ENCODE results near the gene SETBP1.

SETBP1 gene

DNA sequence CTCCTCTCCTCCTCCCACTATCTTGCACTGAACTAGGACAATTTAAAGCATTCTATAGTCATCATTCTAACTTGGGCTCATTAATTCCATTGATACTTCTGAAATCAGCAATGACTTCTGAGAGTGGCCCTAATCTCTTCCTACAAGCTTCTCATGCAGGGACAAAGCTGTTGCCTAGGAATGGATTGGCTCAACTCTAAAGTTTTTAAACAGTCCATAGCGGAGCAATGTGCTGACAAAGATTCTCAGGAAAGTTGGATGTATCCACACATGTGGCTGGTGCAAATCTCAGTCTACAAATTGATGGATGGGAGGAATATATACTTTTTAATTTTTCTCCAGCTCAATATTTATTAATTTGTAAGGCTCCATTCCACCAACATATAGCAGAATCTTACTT is 388.9 kb downstream of the SETBP1 start:
- DNase-seq (ENCODE audit: low read depth) = no peak

DNA sequence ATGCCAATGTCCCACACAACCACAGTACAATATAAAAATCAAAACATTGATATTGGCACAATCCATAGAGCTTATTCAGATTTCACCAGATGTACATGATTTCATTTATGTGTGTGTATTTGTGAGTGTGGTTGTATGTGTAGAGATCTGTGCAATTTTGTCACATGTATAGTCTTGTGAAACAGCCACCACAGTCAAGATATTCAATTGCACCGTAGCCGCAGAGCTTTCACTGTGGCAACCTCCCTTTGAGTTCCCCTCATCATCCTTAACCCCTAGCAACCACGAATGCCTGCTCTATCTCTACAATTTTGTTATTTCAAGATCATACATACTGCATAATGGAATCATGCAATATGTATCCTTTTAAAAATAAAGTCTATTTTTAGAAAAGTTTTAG is 391.3 kb downstream of the SETBP1 start:
- DNase-seq (ENCODE audit: low read depth) = no peak

DNA sequence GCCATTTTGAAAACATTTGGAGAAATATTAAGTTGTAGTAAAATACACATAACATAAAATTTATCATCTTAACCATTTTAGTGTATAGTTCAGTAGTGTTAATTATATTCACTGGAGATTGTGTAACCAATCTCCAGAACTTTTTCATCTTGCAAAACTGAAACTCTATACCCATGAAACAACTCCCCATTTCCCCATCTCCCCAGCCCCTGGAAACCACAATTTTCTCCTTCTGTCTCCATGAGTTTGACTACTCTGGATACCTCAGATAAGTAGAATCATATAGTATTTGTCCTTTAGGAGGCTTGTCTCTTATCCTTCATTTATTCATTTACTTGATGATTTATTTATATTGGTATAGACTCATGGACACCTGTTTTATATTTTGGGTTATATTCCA is 392.9 kb downstream of the SETBP1 start:
- DNase-seq (ENCODE audit: low read depth) = no peak

DNA sequence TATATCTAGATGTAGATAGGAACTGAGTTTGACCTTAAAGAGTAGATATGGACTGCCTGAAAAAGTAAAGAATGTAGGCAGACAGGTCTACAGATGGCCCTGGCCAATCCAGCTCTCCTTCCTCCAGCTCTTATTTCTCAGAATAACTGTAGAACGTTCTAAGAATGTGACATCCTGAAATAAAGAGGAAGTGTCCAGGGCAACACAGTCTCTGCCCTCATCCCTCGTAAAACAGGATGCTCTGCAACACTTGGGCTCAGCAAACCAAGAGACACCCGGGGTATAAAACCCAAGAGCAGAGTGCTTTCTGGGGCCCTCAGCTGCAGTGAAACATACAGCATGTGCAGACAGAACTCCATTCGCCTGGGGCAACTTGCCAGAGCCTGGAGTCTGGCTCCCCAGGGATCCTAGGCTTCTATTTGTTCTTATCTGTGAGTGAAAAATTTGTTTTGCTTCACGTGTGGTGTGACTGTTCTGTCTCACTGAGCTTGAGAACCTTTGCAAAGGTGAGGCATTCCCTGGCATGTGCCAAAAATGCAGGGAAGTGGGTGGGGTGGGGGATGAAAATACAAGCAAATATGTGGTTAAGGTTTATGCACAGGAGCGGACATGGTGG is 401.0 kb downstream of the SETBP1 start:
- no peak for DNase-seq (ENCODE audit: low read depth)

DNA sequence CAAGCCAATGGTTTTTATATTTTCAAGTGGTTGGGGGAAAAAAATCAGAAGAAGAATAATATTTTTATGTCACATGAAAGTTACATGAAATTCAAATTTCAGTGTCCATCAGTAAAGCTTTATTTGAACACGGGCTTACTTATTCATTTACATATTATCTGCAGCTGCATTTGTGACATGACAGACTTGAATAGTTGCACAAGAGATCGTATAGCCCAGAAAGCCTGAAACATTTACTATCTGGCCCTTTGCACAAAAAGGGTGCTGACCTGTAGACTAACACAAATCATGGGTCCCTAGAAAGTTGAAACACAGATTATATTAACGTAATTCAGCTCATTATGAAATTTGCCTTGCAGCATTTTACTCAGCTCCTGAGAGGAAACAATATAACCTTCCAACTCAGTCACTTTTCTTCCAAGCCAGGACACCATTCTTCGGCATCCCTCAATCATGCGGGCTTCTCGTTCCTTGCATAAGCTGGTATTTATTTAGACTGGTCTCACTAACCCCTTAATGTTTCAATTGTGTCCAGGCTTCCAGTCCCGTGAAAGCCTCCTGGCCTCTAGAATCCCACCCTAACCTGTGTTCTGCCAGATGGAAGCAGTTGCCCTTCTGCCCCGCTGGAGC is 402.7 kb downstream of the SETBP1 start:
- DNase-seq (ENCODE audit: low read depth) = no peak

DNA sequence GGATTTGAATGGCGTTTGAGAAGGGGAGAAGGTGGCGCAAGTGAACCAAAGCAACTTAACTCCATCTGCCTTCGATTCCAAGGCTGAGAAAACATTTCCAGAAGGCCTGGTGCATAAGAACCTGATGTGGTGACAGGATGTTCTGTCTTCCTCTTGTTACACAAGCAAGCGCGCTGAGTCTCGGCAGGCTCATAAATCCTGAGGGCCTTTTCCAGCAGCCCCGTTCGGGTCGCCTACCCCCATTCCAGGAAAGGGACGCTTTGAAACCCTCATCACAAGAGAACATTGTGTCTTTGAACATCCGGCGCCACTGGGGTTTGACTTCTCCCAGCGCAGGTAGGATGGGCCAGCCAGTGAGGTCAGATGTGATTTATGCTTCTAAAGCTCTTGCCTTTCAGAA is 403.5 kb downstream of the SETBP1 start:
- DNase-seq (ENCODE audit: low read depth) = no peak

DNA sequence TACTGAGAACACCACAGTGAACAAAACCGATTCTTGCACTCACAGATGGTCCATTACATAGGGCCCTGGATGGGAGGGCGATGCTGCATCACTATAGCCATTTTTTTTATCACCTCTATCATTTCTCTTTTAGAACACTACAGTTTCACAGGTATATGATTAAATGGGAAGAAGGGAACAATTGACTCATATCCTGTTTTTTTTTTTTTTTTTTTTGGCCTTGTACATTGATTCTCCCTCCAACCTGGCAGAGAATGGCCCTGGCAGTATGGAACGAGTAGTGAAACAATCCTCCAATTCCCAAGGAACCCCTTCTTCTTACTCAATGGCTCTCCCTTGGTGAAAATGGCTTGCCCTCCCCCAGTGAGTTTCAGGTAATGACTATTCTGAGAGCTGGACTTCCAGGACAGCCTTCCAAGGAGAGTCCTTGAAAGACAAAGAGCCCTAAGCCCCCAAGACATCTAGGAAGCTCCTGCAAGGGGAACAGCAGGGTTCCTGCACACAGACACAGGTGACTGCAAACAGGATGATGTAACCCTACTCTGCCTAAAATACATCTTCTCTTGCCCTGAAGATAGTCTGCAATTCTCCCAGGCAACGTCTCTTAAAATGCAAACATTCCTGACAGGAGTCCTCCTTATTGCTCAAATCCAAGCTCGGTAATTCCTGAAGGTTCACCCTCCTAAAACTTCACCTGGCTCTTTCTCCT is 405.4 kb downstream of the SETBP1 start:
- no peak for DNase-seq (ENCODE audit: low read depth)

DNA sequence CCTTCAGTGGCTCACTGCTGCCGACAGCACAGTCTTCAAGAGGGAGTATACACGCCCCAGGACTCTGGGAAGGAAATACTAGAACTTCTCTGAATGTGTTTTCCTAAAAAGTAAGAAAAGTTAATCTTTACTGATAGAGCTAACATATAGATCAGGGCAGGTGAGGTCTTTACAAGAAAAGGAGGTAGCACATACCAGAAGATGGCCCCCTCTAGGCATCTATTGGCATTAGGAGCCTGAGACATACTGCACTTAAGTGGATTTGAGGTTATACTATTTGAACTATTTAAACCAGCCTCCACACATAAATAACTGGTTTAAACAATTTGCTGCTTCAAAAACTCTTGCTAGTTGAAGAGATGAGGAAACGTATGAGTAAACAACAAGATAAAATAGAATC is 406.1 kb downstream of the SETBP1 start:
- no peak for DNase-seq (ENCODE audit: low read depth)

DNA sequence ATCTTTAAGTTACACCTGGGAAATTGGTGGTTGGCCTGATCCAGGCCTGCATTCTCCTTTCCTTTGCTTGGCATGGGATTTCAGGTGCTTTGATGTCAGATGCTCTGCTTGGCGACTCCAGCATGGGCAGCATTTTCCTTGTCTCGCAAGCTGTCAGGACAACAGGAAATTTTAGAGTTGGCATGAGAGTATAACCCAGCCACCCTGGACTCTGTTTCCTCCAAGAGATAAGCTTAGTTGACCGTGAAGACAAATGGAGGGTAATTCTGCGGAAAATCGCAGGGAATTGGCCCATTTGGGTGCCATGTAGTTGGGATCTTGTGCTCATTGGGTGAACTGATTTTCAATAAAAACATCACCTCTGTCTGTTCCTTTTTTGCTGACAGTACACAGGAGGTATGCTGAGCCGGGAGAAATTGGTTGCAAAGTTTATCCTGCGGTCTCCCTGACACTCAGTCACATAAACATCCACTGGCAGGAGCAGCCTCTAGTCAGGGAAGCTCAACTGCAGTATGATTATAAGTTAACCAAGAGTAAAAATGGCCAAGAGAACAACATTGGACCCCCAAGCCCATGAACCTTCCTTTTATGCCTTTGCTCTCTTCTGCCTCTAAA is 409.9 kb downstream of the SETBP1 start:
- no peak for DNase-seq (ENCODE audit: low read depth)

DNA sequence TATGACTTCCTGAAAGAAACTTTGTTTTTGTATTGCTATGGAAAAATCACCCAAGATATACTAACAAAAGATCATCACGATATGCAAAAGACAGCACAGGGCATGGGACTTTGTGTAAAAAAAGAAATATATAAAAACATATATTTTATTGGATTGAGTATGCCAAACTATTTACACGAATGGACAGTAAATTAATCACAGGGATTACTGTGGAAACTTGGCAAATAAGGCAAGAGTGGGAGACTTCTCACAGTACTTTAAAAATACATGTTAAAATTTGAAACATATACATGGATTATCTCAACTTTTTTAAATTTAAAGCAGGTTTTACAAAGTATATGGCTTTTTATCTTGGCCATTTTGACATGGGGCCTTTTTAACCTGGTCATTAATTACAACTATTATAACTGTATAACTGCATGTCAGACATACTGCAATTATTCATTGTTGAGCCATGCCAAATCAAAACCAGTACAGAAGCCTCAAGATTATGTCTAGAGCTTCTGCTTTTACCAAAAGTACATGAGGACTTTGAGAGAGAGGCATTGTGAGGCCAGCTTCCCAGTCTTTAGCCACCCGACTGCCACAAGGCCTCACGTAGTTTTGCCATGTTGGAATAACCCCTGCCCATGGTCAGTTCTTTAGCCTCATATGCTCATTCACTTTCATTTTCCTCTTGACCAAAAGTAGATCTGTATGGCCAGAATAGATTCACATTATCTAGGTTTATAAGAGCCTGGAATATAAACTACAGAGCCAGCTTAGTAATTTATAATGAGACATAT is 419.8 kb downstream of the SETBP1 start:
- DNase-seq (ENCODE audit: low read depth) = no peak

DNA sequence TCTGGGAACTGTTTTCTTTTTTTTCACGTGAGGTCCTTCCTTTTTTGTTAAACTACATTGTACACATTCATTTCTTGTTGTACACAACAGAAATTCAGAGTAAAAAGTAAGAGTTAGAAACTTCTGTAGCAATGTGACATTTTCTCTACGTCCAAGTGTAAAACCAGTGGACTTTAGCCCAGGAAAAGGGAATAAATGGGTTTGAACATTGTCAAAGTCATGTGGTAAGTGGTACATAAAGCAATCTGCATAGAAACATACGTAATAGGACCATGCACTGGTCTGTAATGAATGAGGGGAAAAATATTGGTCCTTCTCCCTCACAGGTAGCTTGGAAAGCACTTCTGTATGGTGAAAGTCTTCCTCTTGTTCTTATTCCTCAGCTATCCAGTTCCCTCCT is 421.4 kb downstream of the SETBP1 start:
- DNase-seq (ENCODE audit: low read depth) = no peak

DNA sequence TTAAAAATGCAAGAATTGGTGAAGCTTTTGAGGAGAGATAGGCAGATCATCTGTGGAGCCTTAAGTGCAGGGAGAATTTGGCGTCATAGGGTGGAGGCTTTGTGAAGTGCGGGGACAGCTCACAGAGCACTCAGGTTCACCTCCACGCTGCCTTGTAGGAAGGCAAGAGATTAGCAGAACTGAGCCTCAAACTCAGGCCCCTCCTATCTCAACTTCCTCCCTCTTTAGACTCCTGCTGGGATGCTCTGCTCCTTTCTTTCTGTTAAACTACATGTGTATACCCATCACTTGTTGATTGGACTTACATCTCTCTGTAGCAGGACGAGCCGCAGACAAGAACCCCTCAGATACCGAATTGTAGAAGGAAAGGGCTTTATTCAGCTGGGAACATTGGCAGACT is 422.2 kb downstream of the SETBP1 start:
- no peak for DNase-seq (ENCODE audit: low read depth)

DNA sequence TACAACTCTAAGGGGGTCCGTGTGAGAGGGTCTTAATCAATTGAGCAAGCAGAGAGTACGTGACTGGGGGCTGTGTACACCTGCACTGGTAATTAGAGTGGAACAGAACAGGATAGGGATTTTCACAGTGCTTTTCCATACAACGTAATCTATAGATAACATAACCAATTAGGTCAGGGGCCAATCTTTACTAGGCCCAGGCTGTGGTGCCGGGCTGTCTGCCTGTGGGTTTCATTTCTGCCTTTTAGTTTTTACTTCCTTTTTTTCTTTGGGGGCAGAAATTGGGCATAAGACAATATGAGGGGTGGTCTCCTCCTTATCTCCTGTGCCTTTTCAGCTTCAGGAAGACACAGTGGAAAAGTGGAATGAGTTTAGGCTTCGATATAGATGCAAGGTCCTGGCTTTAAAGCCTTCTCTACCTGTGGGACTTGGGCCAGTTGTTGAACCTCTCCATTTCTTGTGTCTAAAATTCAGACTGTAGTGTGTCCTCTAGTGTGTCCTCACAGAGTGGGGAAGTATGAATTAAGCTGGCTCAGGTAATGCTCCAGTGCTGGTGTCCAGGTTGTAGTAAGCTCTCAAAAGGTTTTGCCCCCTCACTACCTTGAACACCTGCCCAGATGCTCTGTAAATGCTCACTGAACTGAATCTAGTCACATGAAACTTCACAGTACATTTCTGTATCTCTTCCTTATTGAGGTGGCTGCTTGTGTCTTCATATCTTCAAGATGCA is 422.8 kb downstream of the SETBP1 start:
- no peak for DNase-seq (ENCODE audit: low read depth)

DNA sequence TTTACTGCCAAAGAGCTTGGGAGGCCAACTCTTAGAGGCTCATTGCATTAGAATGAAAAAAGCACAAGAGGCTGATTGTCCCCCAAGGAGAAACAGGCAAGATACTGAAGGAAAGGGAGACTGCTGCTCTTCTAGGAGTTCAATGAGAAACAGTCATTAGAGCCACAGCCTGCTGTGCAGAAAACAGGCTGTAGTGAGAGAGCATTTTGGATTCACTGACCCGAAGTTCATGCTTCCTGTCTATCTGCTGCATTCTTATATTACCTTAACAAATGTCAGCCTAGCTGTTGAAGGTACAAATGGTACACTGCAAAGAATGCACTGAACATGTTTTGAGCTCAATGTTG is 423.3 kb downstream of the SETBP1 start:
- DNase-seq (ENCODE audit: low read depth) = no peak

DNA sequence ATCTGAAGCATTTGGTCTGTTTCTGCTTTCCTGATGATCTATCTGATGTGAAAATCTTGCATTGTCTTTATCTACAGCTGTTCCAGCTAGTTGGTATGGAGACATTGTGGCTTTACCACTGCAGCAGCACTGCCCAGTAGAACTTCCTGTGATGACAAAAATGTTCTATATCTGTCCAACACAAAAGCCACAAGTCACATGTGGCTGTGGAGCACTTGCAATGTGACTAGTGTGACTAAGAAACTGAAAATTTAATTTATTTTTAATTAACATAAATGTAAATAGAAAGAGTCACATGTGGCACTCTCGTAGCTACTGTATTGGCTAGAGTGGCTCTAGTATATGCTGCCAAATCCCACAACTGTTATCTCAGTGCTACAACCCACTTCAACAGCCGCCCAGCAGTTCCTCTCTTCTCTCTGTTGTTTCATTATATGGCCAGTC is 425.7 kb downstream of the SETBP1 start:
- peak; percentile 1 for DNase-seq (ENCODE audit: low read depth)

DNA sequence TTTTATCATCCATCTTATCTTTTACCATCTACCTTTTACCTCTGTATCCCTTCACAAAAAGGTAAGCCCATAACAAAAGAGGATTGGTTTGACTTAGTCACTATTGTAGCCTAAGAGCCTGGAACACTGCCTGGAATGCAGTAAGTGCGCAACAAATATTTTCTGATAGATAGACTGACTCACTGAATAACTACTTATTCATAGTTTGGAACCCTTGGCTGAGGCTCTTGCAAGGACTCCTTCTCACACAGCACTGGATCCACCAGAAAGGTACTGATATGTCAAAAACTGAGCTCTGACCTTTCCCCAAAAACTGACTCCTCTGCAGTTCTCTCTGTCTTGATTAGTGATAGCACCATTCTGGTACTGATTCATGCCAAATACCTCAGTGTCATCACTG is 426.7 kb downstream of the SETBP1 start:
- peak; percentile 3 for DNase-seq (ENCODE audit: low read depth)

DNA sequence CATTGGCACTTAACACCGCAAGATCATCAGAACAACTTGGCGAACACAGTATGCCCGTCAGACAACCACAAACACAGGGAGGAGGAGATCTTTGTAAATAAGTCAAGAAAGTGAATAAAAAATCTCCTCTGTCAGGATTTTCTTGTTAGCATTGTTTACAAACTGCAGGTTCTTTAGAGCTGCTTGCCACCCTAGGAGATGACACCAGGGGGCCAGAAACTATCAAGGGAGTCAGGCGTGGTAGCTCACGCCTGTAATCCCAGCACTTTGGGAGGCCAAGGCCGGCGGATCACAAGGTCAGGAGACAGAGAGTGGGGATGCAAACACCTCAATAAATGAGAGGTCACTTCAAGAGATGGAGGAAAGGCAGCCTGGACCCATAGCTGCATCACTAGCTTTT is 428.1 kb downstream of the SETBP1 start:
- DNase-seq (ENCODE audit: low read depth) = no peak

DNA sequence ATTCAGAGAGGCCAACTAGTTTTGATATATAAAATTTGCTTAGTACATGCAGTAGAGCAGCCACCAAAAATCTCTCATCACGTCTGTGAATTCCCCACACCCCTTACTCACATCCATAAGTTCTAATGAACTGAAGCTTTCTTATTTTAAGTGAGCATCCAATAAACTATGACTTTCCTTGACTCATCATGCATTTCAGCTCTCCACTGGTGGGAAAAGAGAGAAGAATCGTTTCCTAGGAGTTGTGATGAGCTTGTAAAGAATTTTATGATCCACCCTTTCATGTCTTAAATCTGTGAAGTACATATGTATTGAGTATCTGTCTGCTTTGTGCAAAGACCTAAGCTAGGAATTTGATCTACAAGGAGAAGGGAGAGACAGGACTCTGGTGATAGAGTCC is 428.6 kb downstream of the SETBP1 start:
- DNase-seq (ENCODE audit: low read depth) = no peak

DNA sequence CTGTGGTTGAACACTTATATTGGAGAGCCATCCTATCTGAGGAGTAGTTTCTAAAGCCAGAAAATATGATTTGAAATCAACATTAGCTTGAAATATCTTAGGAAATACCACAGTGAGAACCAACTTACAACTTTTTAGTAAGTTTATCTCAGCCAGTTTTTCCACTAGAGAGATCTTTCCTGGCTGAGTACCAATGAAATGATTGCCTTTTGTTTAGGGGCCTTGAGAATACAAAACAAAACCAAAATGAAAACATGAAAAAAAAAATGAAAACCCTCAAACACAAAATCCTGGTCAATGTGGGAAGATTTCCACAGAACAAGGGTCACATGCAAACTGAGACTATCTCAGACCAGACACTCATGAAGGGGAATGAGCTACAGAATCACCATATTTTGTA is 429.0 kb downstream of the SETBP1 start:
- DNase-seq (ENCODE audit: low read depth) = no peak

DNA sequence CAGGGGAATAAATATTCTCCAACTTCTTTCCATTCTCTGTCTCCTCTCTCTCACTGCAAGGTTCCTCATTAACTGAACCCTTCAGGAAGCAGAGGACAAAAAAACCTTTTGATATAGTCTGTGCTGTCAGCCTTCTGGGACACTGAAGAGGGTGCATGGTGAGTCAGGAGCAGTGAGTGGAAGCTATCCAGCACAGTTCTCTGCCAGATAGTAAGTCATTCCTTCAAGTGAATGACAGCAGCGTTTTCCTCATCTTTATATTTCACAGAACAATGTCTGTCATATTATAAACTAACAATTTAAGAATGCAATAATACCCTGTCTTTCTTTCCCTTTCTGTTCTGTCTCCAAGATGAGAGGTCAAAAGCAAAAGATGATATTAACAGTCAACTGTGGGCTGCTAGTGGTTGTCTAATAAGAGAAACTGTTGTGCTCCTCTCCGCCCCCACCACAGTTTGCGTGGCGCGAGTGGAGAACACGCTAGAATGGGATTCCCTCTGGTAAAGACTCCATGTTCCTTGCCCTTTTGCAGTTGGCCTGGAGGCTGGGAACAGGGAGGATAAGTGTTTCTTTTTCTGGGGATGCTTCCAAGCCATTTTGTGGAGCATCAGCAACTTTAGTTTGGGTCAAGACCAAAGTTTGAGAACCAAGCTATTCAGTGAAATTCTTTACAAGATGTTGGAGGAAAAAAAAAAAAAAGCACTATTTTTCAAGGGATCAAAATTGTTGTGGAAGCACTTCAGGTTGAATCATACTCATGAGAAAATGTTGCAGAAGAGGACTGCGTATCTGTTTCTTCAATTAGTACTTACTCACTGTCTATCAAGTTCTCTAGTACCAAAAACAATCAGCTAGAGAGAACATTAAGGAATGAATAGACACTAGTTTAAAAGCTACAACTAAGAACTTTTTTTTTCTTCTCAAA is 430.2 kb downstream of the SETBP1 start:
- no peak for DNase-seq (ENCODE audit: low read depth)

DNA sequence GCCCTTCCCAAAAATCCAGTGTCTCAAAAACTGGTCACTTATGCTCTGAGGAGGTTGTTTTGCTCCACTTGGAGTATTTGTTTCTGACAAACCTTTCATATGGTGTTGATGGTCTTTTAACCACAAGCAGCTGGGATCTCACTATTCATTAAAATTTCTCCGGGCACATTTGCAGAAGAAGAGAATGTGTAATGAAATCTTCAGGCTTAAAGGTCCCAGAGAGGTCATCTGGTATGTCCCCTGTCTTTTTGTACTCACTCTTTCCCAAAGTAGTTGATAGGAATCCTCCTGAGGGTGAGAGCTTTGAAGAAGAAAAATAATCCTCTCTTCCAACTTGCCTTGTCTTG is 430.8 kb downstream of the SETBP1 start:
- no peak for DNase-seq (ENCODE audit: low read depth)
